PC-3 (cell line): ENCODE data around the gene KDM6A.

ENCODE experiments used
- EZH2 ChIP-seq: fragments of 300-600 bp; sonication (generic); IDR thresholded peaks from one replicate; pipeline ENCODE4 v1.6.1; 2017; ENCODE audit warnings: antibody characterized with exemption, mild to moderate bottlenecking, low read length; ENCODE audit not compliant: unreplicated experiment
- EZH2phosphoT487 ChIP-seq: fragments of 300-600 bp; sonication (generic); IDR thresholded peaks from 2 replicates; pipeline ENCODE4 v1.6.1; 2018; ENCODE audit warnings: mild to moderate bottlenecking, antibody characterized with exemption, low read length, borderline replicate concordance
- TF ChIP-seq, protein P1 (sequence below): fragments of 300-600 bp; sonication (generic); conservative IDR thresholded peaks from 2 replicates; pipeline ENCODE4 v1.5.1; 2017; ENCODE audit warnings: antibody characterized with exemption, low read depth, mild to moderate bottlenecking, low read length

DNA sequence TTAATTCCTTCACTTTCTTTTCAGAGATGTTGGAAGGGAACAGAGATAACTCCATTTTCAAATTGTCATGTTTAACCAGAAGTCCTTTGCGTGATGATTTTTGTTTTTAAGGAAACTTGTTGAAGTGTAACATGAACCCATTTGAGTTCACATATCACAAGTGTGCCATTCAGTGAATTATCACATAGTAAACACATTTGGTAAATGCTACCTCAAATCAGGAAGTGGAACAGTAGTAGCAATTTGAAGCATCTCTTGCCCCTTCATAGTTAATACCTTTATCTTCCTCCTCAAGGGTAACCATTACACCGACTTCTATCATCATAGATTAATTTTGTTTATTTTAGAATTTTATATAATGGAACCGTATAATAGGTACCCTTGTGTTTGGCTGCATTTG is 35.8 kb downstream of the KDM6A start:
- TF ChIP-seq, protein P1, sequence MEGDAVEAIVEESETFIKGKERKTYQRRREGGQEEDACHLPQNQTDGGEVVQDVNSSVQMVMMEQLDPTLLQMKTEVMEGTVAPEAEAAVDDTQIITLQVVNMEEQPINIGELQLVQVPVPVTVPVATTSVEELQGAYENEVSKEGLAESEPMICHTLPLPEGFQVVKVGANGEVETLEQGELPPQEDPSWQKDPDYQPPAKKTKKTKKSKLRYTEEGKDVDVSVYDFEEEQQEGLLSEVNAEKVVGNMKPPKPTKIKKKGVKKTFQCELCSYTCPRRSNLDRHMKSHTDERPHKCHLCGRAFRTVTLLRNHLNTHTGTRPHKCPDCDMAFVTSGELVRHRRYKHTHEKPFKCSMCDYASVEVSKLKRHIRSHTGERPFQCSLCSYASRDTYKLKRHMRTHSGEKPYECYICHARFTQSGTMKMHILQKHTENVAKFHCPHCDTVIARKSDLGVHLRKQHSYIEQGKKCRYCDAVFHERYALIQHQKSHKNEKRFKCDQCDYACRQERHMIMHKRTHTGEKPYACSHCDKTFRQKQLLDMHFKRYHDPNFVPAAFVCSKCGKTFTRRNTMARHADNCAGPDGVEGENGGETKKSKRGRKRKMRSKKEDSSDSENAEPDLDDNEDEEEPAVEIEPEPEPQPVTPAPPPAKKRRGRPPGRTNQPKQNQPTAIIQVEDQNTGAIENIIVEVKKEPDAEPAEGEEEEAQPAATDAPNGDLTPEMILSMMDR = no peak
- TF ChIP-seq EZH2 (no peak), EZH2phosphoT487 (no peak)
